Measurements from ENCODE around the gene RASSF1. TPM values are rescaled to one million over a fixed set of nuclear protein-coding genes. Genes with fewer than 3 reads are reported as not detected.

The RASSF1 gene
- total and polyA plus RNA-seq, 2 of the 13 experiments (the other 11 are each of a cell fraction or from before 2014, with no cell fraction given), result 10.2 to 27.5 TPM

- TF ChIP-seq, protein P1, sequence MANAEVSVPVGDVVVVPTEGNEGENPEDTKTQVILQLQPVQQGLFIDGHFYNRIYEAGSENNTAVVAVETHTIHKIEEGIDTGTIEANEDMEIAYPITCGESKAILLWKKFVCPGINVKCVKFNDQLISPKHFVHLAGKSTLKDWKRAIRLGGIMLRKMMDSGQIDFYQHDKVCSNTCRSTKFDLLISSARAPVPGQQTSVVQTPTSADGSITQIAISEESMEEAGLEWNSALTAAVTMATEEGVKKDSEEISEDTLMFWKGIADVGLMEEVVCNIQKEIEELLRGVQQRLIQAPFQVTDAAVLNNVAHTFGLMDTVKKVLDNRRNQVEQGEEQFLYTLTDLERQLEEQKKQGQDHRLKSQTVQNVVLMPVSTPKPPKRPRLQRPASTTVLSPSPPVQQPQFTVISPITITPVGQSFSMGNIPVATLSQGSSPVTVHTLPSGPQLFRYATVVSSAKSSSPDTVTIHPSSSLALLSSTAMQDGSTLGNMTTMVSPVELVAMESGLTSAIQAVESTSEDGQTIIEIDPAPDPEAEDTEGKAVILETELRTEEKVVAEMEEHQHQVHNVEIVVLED (CRISPR knock-in tag; IDR thresholded peaks at IDR 0.05; ENCODE audit: borderline replicate concordance), result peak; percentile 37
- TF ChIP-seq MIER2 (CRISPR knock-in tag; IDR thresholded peaks at IDR 0.05) (no peak), SKI (IDR thresholded peaks at IDR 0.05; ENCODE audit: partially characterized antibody) (peak; percentile 13), ZNF615 (CRISPR knock-in tag; IDR thresholded peaks at IDR 0.05; ENCODE audit: borderline replicate concordance) (peak; percentile 91; the same call in 1 of the 2 replicates), REXO4 (CRISPR knock-in tag; IDR thresholded peaks at IDR 0.05; ENCODE audit: borderline replicate concordance) (no peak), U2AF2 (IDR thresholded peaks at IDR 0.05; ENCODE audit: low read depth, low read length) (no peak), FOSL2 (CRISPR knock-in tag; IDR thresholded peaks at IDR 0.05) (peak; percentile 21), ZSCAN5A (CRISPR knock-in tag; IDR thresholded peaks at IDR 0.05; ENCODE audit: borderline replicate concordance) (peak; percentile 85; the same call in 1 of the 2 replicates), ZKSCAN1 (IDR thresholded peaks at IDR 0.05; ENCODE audit: low read length) (0 out of 2 replicates have a peak, but pooled peaks have one; percentile 27), ZFP62 (CRISPR knock-in tag; IDR thresholded peaks at IDR 0.05) (no peak), ZNF264 (CRISPR knock-in tag; IDR thresholded peaks at IDR 0.05) (no peak), IKZF1 (IDR thresholded peaks at IDR 0.05) (no peak), NRL (CRISPR knock-in tag; IDR thresholded peaks at IDR 0.05; ENCODE audit: borderline replicate concordance) (no peak; the same call in 1 of the 2 replicates), ZBTB40 (IDR thresholded peaks at IDR 0.05) (no peak), ZBTB40 (CRISPR knock-in tag; IDR thresholded peaks at IDR 0.05) (no peak)
- TF ChIP-seq, protein P2, sequence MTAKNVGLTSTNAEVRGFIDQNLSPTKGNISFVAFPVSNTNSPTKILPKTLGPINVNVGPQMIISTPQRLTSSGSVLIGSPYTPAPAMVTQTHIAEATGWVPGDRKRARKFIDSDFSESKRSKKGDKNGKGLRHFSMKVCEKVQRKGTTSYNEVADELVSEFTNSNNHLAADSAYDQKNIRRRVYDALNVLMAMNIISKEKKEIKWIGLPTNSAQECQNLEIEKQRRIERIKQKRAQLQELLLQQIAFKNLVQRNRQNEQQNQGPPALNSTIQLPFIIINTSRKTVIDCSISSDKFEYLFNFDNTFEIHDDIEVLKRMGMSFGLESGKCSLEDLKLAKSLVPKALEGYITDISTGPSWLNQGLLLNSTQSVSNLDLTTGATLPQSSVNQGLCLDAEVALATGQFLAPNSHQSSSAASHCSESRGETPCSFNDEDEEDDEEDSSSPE (CRISPR knock-in tag; IDR thresholded peaks at IDR 0.05), result peak; percentile 27; the same call in 1 of the 2 replicates
These were observed 37.4 kb downstream of the RASSF1 start, which contains the start of gene HYAL1 (continued) for GRCh38 chr3:50303013-50303815.
